Measurements from ENCODE around the gene WDR72.
"Not testable (repeated sequence)": the region's sequence is repeated elsewhere in the genome, so short reads cannot be mapped to it uniquely, and the experiment has no call there.

WDR72 gene

GRCh38 chr15:53759411-53759931 is at the start of gene WDR72:
TSS of gene WDR72 (minus strand) at chr15:53759663. CDS start at chr15:53733149, 26,514 bp downstream.
- no peak for DNase-seq (ENCODE audit: low read depth in 3 of 3)

GRCh38 chr15:53808058-53808706 is 48.7 kb upstream of the WDR72 start:
- DNase-seq (ENCODE audit: low read depth in 3 of 3): no peak

GRCh38 chr15:53807501-53807900 is 48.0 kb upstream of the WDR72 start:
- no peak for DNase-seq (ENCODE audit: low read depth in 3 of 3)

- DNase-seq (ENCODE audit: low read depth in 3 of 3): no peak
Observed at GRCh38 chr15:53802672-53803071, 43.2 kb upstream of the WDR72 start.

GRCh38 chr15:53791581-53791980 is 32.1 kb upstream of the WDR72 start:
- DNase-seq (ENCODE audit: low read depth in 3 of 3): no peak

GRCh38 chr15:53789654-53790375 is 30.4 kb upstream of the WDR72 start:
- no peak for DNase-seq (ENCODE audit: low read depth in 3 of 3)

- DNase-seq (ENCODE audit: low read depth in 3 of 3): no peak
Observed at GRCh38 chr15:53786401-53786800, 26.9 kb upstream of the WDR72 start.

- DNase-seq (ENCODE audit: low read depth in 3 of 3): not testable (repeated sequence)
Observed at GRCh38 chr15:53785241-53785640, 25.8 kb upstream of the WDR72 start.

- DNase-seq (ENCODE audit: low read depth in 3 of 3): no peak
Observed at GRCh38 chr15:53762916-53763315, 3.5 kb upstream of the WDR72 start.

- DNase-seq (ENCODE audit: low read depth in 3 of 3): no peak
Observed at GRCh38 chr15:53758412-53758811, 1.1 kb downstream of the WDR72 start.

GRCh38 chr15:53757906-53758305 is 1.6 kb downstream of the WDR72 start:
- no peak for DNase-seq (ENCODE audit: low read depth in 3 of 3)

GRCh38 chr15:53753813-53754212 is 5.7 kb downstream of the WDR72 start:
- no peak for DNase-seq (ENCODE audit: low read depth in 3 of 3)

GRCh38 chr15:53752406-53752805 is 7.1 kb downstream of the WDR72 start:
- DNase-seq (ENCODE audit: low read depth in 3 of 3): no peak

GRCh38 chr15:53747501-53748068 is 11.9 kb downstream of the WDR72 start:
- DNase-seq (ENCODE audit: low read depth in 3 of 3): no peak

GRCh38 chr15:53746101-53746500 is 13.4 kb downstream of the WDR72 start:
- DNase-seq (ENCODE audit: low read depth in 3 of 3): no peak

GRCh38 chr15:53739651-53740050 is 19.8 kb downstream of the WDR72 start:
- no peak for DNase-seq (ENCODE audit: low read depth in 3 of 3)

- no peak for DNase-seq (ENCODE audit: low read depth in 3 of 3)
Observed at GRCh38 chr15:53739187-53739586, 20.3 kb downstream of the WDR72 start.

- DNase-seq (ENCODE audit: low read depth in 3 of 3): no peak
Observed at GRCh38 chr15:53721334-53722087, 38.0 kb downstream of the WDR72 start.

GRCh38 chr15:53716909-53717876 is 42.3 kb downstream of the WDR72 start:
- DNase-seq (ENCODE audit: low read depth in 3 of 3): no peak

- no peak for DNase-seq (ENCODE audit: low read depth in 3 of 3)
Observed at GRCh38 chr15:53713218-53713617, 46.2 kb downstream of the WDR72 start.

- DNase-seq (ENCODE audit: low read depth in 3 of 3): no peak
Observed at GRCh38 chr15:53710906-53711305, 48.6 kb downstream of the WDR72 start.
